Measurements from ENCODE around the gene NEK11.

GRCh38 chr3:131350506-131350905, 323.8 kb downstream of the NEK11 start:
- TF ChIP-seq CTCF (IDR thresholded peaks at IDR 0.05) (no peak), TAF1 (IDR thresholded peaks at IDR 0.05; ENCODE audit: borderline replicate concordance, low read depth, low read length) (no peak), POLR2AphosphoS5 (IDR thresholded peaks at IDR 0.05; ENCODE audit: low read depth, low read length) (no peak), NFIC (IDR thresholded peaks at IDR 0.05; ENCODE audit: borderline replicate concordance) (no peak), MAX (IDR thresholded peaks at IDR 0.05; ENCODE audit: low read depth) (no peak), EZH2phosphoT487 (IDR thresholded peaks at IDR 0.05; ENCODE audit: borderline replicate concordance, low read depth) (no peak), SMC3 (IDR thresholded peaks at IDR 0.05; ENCODE audit: low read depth, low read length) (no peak), TCF12 (IDR thresholded peaks at IDR 0.05) (no peak), RCOR1 (IDR thresholded peaks at IDR 0.05; ENCODE audit: low read length) (no peak), NRF1 (IDR thresholded peaks at IDR 0.05; ENCODE audit: low read depth, low read length) (no peak), ZBTB33 (IDR thresholded peaks at IDR 0.05; ENCODE audit: borderline replicate concordance, low read depth) (no peak)

Measured in SK-N-SH (cell line).